ENCODE measurements around the gene CFAP53. TPM values are rescaled to one million over a fixed set of nuclear protein-coding genes. Genes with fewer than 3 reads are reported as not detected.

The CFAP53 gene
- total and polyA plus RNA-seq, 2 donors (not counting 3 experiments of a cell fraction or from before 2014, with no cell fraction given) = 0.12 to 0.18 TPM

- Histone ChIP-seq H3K4me2 (ENCODE audit: insufficient read depth, low read length) (no peak overlapping the region), H3K79me2 (ENCODE audit: control insufficient read depth, insufficient read depth, low read length) (no peaks in the 10 kb centered on the region), H3K36me3 (ENCODE audit: control insufficient read depth in 2 of 2, extremely low read depth in 1 of 2, insufficient read depth in 2 of 2, low read length in 2 of 2) (no peaks in the 10 kb centered on the region), H2AFZ (ENCODE audit: low read depth, low read length) (no peak overlapping the region), H3K9me3 (replicated peaks; ENCODE audit: control insufficient read depth, insufficient read depth, low read length) (no peaks in the 10 kb centered on the region), H3K4me3 (replicated peaks in 1 of 3; ENCODE audit: insufficient read depth in 1 of 3, low read depth in 1 of 3, low read length in 3 of 3) (no peak overlapping the region), H3K4me1 (ENCODE audit: control insufficient read depth, extremely low read depth, insufficient read depth, low read length) (peaks cover 8% of the 10 kb centered on the region), H3K27me3 (ENCODE audit: control insufficient read depth in 2 of 2, insufficient read depth in 2 of 2, low read length in 2 of 2) (no peaks in the 10 kb centered on the region), H3K9me1 (replicated peaks; ENCODE audit: control insufficient read depth, extremely low read depth, insufficient read depth, low read length) (no peaks in the 10 kb centered on the region), H4K20me1 (replicated peaks; ENCODE audit: control insufficient read depth, extremely low read depth, insufficient read depth, low read length) (no peaks in the 10 kb centered on the region), H3K9ac (replicated peaks; ENCODE audit: extremely low read depth, insufficient read depth, low read length) (no peak overlapping the region), H3K27ac (ENCODE audit: insufficient read depth, low read depth, low read length) (no peak overlapping the region)
- dilution Hi-C loops (cut with MboI; ENCODE audit: extremely low pct_ligation_motif_present, low sequenced_read_pairs) = no loop called here
- CTCF ChIA-PET = no interaction called here
- DNase-seq (ENCODE audit: low read depth, low spot score) (no peak), FAIRE-seq (no peak)
- TF ChIP-seq GATA2 (IDR thresholded peaks at IDR 0.05; ENCODE audit: insufficient read depth, insufficient read length, low read depth, low read length) = no peak
- no peak for TF ChIP-seq FOS (IDR thresholded peaks at IDR 0.05; ENCODE audit: borderline replicate concordance, insufficient read depth, low read length)
- no peak for TF ChIP-seq POLR2AphosphoS5 (IDR thresholded peaks at IDR 0.05; ENCODE audit: insufficient read depth, low read depth, low read length)
- no peak for TF ChIP-seq POLR2A (IDR thresholded peaks at IDR 0.05; ENCODE audit: low read depth, low read length)
- TF ChIP-seq EZH2 (IDR thresholded peaks at IDR 0.05; ENCODE audit: borderline replicate concordance, low read depth, low read length, severe bottlenecking) = no peak
- no peak for TF ChIP-seq JUN (IDR thresholded peaks at IDR 0.05; ENCODE audit: borderline replicate concordance, insufficient read depth, insufficient read length, low read depth)
- TF ChIP-seq CTCF (IDR thresholded peaks at IDR 0.05; ENCODE audit: extremely low read depth in 1 of 2, insufficient read depth in 1 of 2, low read depth in 1 of 2, low read length in 2 of 2) = no peak
- TF ChIP-seq MAX (IDR thresholded peaks at IDR 0.05; ENCODE audit: insufficient read depth, insufficient read length) = no peak
- TF ChIP-seq MYC (IDR thresholded peaks at IDR 0.05; ENCODE audit: low read depth, low read length) = no peak
- POLR2A ChIA-PET = no interaction called here
- no TSS peak for BruUV-seq (replicated peaks)
- intact Hi-C loops (cut with micrococcal nuclease) = no loop called here
Measured at GRCh38 chr18:50312296-50313030, 46.2 kb upstream of the CFAP53 start.
